OCI-LY7 (cell line): Measurements from ENCODE around the gene NAV2. TPM values are rescaled to one million over a fixed set of nuclear protein-coding genes. Genes with fewer than 3 reads are reported as not detected.

Experiments used
- BruUV-seq: library from RNA; stranded (reverse); fragments of 400-500 nt; replicated peaks from 2 replicates; lab custom pipeline; 2021; lab: Mats Ljungman, UMichigan
- CTCF ChIA-PET: fragments of 300-600 bp; sonication (Branson Sonifier 250); formaldehyde crosslinking; loops from one replicate; lab custom pipeline; 2022; ENCODE audit warnings: antibody characterized with exemption; ENCODE audit not compliant: unreplicated experiment; lab: Charles Lee
- POLR2A ChIA-PET: fragments of 300-600 bp; sonication (Branson Sonifier 250); formaldehyde crosslinking; loops from one replicate; lab custom pipeline; 2022; ENCODE audit warnings: antibody characterized with exemption; lab: Charles Lee
- DNase-seq: peaks from one replicate; pipeline ENCODE4 v3.0.0-alpha.2; 2015; ENCODE audit warnings: low spot score
- H2AFZ ChIP-seq: fragments of 200-600 bp; sonication (generic), shearing (Covaris generic); 2 replicates; pipeline ENCODE4 v1.6.1; 2014; ENCODE audit warnings: mild to moderate bottlenecking, antibody characterized with exemption, low read length, moderate library complexity
- H3K27ac ChIP-seq: fragments of 200-600 bp; sonication (generic); 2 replicates; pipeline ENCODE4 v1.5.1; 2014; ENCODE audit warnings: mixed run types, low read depth, mild to moderate bottlenecking, moderate library complexity, low read length, inconsistent platforms; ENCODE audit not compliant: poor library complexity, severe bottlenecking
- H3K36me3 ChIP-seq: fragments of 200-600 bp; sonication (generic); 2 replicates; pipeline ENCODE4 v1.6.1; 2014; ENCODE audit warnings: mild to moderate bottlenecking, antibody characterized with exemption, low read length, moderate library complexity, mixed read lengths; ENCODE audit not compliant: insufficient read depth
- H3K4me1 ChIP-seq: fragments of 200-600 bp; sonication (generic); 2 replicates; pipeline ENCODE4 v1.5.1; 2014; ENCODE audit warnings: mild to moderate bottlenecking, low read length; ENCODE audit not compliant: insufficient read depth, poor library complexity, severe bottlenecking
- H3K4me2 ChIP-seq: fragments of 200-600 bp; sonication (generic); 2 replicates; pipeline ENCODE4 v1.6.1; 2014; ENCODE audit warnings: mild to moderate bottlenecking, low read length
- H3K4me3 ChIP-seq: fragments of 200-600 bp; sonication (generic); 2 replicates; pipeline ENCODE4 v1.5.1; 2014; ENCODE audit warnings: mild to moderate bottlenecking, low read depth, low read length; ENCODE audit not compliant: poor library complexity, severe bottlenecking
- H3K79me2 ChIP-seq: fragments of 200-600 bp; sonication (generic); 2 replicates; pipeline ENCODE4 v1.6.1; 2016; ENCODE audit warnings: low read depth, mild to moderate bottlenecking, low read length, moderate library complexity, mixed read lengths; ENCODE audit not compliant: insufficient read depth
- H3K9me2 ChIP-seq: fragments of 200-600 bp; sonication (generic); 2 replicates; pipeline ENCODE4 v1.6.1; 2016; ENCODE audit warnings: mild to moderate bottlenecking, low read length, mixed read lengths; ENCODE audit not compliant: insufficient read depth
- H3K9me3 ChIP-seq: fragments of 200-600 bp; sonication (generic); 2 replicates; pipeline ENCODE4 v1.6.1; 2014; ENCODE audit warnings: mild to moderate bottlenecking, mixed run types, low read length, mixed read lengths
- H4K20me1 ChIP-seq: fragments of 200-600 bp; sonication (generic); 2 replicates; pipeline ENCODE4 v1.6.1; 2014; ENCODE audit warnings: mild to moderate bottlenecking, antibody characterized with exemption, low read length, moderate library complexity, mixed read lengths; ENCODE audit not compliant: insufficient read depth
- CTCF ChIP-seq: fragments of 200-600 bp; sonication (generic); conservative IDR thresholded peaks from 2 replicates; pipeline ENCODE4 v1.5.1; 2014; ENCODE audit warnings: mild to moderate bottlenecking, antibody characterized with exemption, low read length, moderate library complexity, mixed read lengths
- EZH2phosphoT487 ChIP-seq: fragments of 200-600 bp; sonication (generic); IDR thresholded peaks from 2 replicates; pipeline ENCODE4 v1.6.1; 2018; ENCODE audit warnings: low read depth, borderline replicate concordance, mild to moderate bottlenecking, mixed run types, antibody characterized with exemption, low read length, moderate library complexity, mixed read lengths
- intact Hi-C: fragments of 100-400 bp; cut with micrococcal nuclease; formaldehyde crosslinking; loops from one replicate; pipeline ENCODE4 v1.10.0; 2022; ENCODE audit not compliant: unreplicated experiment
- total RNA-seq, 2 experiments: library from RNA; depleted of rRNA in 1 of 2; stranded (reverse); fragments of >200 nt in 1 of 2; shearing (Covaris generic) in 1 of 2; gene quantifications; 2 replicates each; pipeline ENCODE4 v1.2.3, GENCODE V29; 2014 to 2022

NAV2 gene
- total RNA-seq, 2 experiments from 2014 or later, result 0.06 to 0.68 TPM

GRCh38 chr11:20026629-20027555 is 314.3 kb downstream of the NAV2 start:
- TF ChIP-seq EZH2phosphoT487 (no peak), CTCF (no peak)
- no TSS peak for BruUV-seq
- intact Hi-C loops, result no loop called here
- POLR2A ChIA-PET, result no interaction called here
- H3K9me2 ChIP-seq, result no peaks in the 10 kb centered on the region
- no peaks in the 10 kb centered on the region for H3K9me3 ChIP-seq
- no peak overlapping the region for H3K4me3 ChIP-seq
- H3K79me2 ChIP-seq, result no peaks in the 10 kb centered on the region
- no peak overlapping the region for H3K27ac ChIP-seq
- H3K36me3 ChIP-seq, result no peaks in the 10 kb centered on the region
- CTCF ChIA-PET, result no interaction called here
- no peak overlapping the region for H3K4me2 ChIP-seq
- DNase-seq, result no peak
- H3K4me1 ChIP-seq, result no peaks in the 10 kb centered on the region
- H4K20me1 ChIP-seq, result no peaks in the 10 kb centered on the region
- H2AFZ ChIP-seq, result no peak overlapping the region

- Histone ChIP-seq H3K4me3 (no peak overlapping the region), H3K4me1 (no peaks in the 10 kb centered on the region), H2AFZ (no peak overlapping the region), H3K9me3 (no peaks in the 10 kb centered on the region), H4K20me1 (no peaks in the 10 kb centered on the region), H3K36me3 (no peaks in the 10 kb centered on the region), H3K4me2 (no peak overlapping the region), H3K27ac (no peak overlapping the region), H3K79me2 (no peaks in the 10 kb centered on the region), H3K9me2 (no peaks in the 10 kb centered on the region)
- DNase-seq, result no peak
- no TSS peak for BruUV-seq
- ChIA-PET POLR2A (no interaction called here), CTCF (no interaction called here)
- intact Hi-C loops, result no loop called here
- no peak for TF ChIP-seq CTCF
- TF ChIP-seq EZH2phosphoT487, result no peak
These were observed 314.9 kb downstream of the NAV2 start for GRCh38 chr11:20027556-20028013.

GRCh38 chr11:20029193-20029592 is 316.6 kb downstream of the NAV2 start:
- no peaks in the 10 kb centered on the region for H3K79me2 ChIP-seq

More at GRCh38 chr11:20029193-20029592, 316.6 kb downstream of the NAV2 start:
- BruUV-seq, result no TSS peak
- Histone ChIP-seq H3K36me3 (no peaks in the 10 kb centered on the region), H2AFZ (no peak overlapping the region), H3K9me2 (no peaks in the 10 kb centered on the region), H3K4me1 (no peaks in the 10 kb centered on the region), H4K20me1 (no peaks in the 10 kb centered on the region), H3K9me3 (no peaks in the 10 kb centered on the region), H3K4me2 (no peak overlapping the region), H3K4me3 (no peak overlapping the region), H3K27ac (no peak overlapping the region)
- intact Hi-C loops, result no loop called here
- TF ChIP-seq EZH2phosphoT487, result no peak
- TF ChIP-seq CTCF, result no peak
- no peak for DNase-seq
- POLR2A ChIA-PET, result no interaction called here
- CTCF ChIA-PET, result no interaction called here
